Stimulated activated CD8-positive, alpha-beta memory T cell treated with anti-CD3 and anti-CD28 coated beads, Interleukin-7, amount 100 ng/mL, for 24 hours (primary cell): ENCODE results near the gene GNLY.

ENCODE experiments used
- DNase-seq: peaks from one replicate; pipeline ENCODE4 v3.0.0-alpha.2; 2020; ENCODE audit warnings: low read depth

Gene GNLY

GRCh38 chr2:85744741-85745601 is 50.8 kb downstream of the GNLY start:
- DNase-seq, result no peak

DNA sequence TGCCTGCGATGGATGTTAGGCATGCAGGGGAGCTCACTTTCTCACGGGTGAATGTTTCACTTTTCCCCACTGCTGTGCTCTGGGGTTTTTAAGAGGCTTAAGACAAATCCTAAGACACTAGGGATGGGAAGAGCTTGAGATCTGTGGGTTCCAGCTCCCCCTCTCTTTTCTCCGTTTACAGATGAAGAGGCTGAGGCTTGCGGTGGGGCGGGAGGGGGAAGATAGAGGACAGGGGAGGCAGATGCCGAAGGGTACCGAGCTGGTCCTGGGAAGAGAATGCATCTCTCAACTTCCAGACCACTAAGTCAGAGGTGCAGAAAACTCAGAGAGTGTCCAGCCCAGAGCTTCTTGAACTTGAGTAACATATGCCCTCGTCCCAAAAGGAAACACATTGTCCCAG is 51.5 kb downstream of the GNLY start:
- DNase-seq, result no peak

- no peak for DNase-seq
Measured at GRCh38 chr2:85746321-85747004, 52.3 kb downstream of the GNLY start.

DNA sequence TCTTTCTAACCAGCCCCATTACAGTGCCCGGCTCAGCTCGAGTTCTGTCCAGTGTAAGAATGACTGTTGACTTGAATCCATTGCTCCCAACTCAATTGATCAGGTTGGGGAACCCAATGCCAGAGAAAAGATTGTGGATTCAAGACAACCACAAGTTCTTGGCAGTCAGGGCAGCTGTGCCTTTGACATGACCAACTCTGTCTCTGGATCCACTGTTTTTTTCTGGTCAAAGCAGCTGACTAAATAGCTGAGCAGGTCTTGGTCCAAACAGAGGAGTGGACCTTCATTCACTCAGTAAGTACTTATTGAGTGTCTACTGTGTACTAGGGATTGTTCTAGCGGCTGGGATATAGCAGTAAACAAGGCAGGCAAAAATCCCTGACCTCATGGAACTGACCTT is 53.3 kb downstream of the GNLY start:
- no peak for DNase-seq

- DNase-seq, result no peak
Measured at GRCh38 chr2:85748039-85748734, 54.0 kb downstream of the GNLY start.
